Lung (tissue), 12 donors: ENCODE data around the gene ZNF185. TPM values are rescaled to one million over a fixed set of nuclear protein-coding genes. Genes with fewer than 3 reads are reported as not detected.

ENCODE experiments used
- ATAC-seq: fragments of 200-7000 bp; cut with Tn5 transposase; one replicate; pipeline ENCODE4 v1.9.1; 2020; ENCODE audit warnings: moderate number of reproducible peaks; ENCODE audit not compliant: insufficient read depth, low FRiP score
- DNase-seq, 3 donors: peaks; one replicate each; pipeline ENCODE4 v3.0.0-alpha.2; 2013 to 2017
- H3K27ac ChIP-seq, 2 donors: one replicate each; pipeline ENCODE4 v1.5.1; 2013; ENCODE audit warnings: mild to moderate bottlenecking in 2 of 2, moderate library complexity in 2 of 2, control low read depth in 1 of 2, inconsistent platforms in 1 of 2, low read depth in 1 of 2, low read length in 1 of 2
- H3K27me3 ChIP-seq, 3 donors: one replicate each; pipeline ENCODE4 v1.5.1; 2013; ENCODE audit warnings: low read length in 2 of 3; ENCODE audit not compliant: control insufficient read depth in 3 of 3, insufficient read depth in 3 of 3
- H3K36me3 ChIP-seq, 4 donors: one replicate each; pipeline ENCODE4 v1.5.1; 2013; ENCODE audit warnings: low read length in 4 of 4, mild to moderate bottlenecking in 1 of 4, moderate library complexity in 1 of 4; ENCODE audit not compliant: control insufficient read depth in 4 of 4, insufficient read depth in 4 of 4
- H3K4me1 ChIP-seq, 5 donors: one replicate each; pipeline ENCODE4 v1.5.1; 2013; ENCODE audit warnings: low read length in 5 of 5, mild to moderate bottlenecking in 2 of 5, moderate library complexity in 1 of 5; ENCODE audit not compliant: control insufficient read depth in 5 of 5, insufficient read depth in 5 of 5
- H3K4me3 ChIP-seq: one replicate; pipeline ENCODE4 v1.5.1; 2013; ENCODE audit warnings: mild to moderate bottlenecking, control low read depth, moderate library complexity
- H3K9ac ChIP-seq, 2 donors: one replicate each; pipeline ENCODE4 v1.5.1; 2013; ENCODE audit warnings: low read length in 2 of 2, control low read depth in 1 of 2; ENCODE audit not compliant: insufficient read depth in 1 of 2
- H3K9me3 ChIP-seq, 4 donors: one replicate each; pipeline ENCODE4 v1.5.1; 2013; ENCODE audit warnings: low read length in 3 of 4, mild to moderate bottlenecking in 1 of 4, moderate library complexity in 1 of 4; ENCODE audit not compliant: control insufficient read depth in 4 of 4, insufficient read depth in 3 of 4
- WGBS, 2 donors: extraction: QIAGEN DNeasy Blood & Tissue Kit; methylation state at CpG; one replicate each; pipeline ENCODE4 v1.1.7; 2013; 5-methylcytosine and 5-hydroxymethylcytosine counted together
- polyA plus RNA-seq, 2 donors: library from polyadenylated mRNA; stranded (reverse); fragments of 200-250 nt; gene quantifications; one replicate each; pipeline ENCODE4 v1.2.1, GENCODE V29; 2013
- total RNA-seq, 2 donors: library from RNA; depleted of rRNA in 1 of 2; stranded (reverse); fragments of >200 nt in 1 of 2; gene quantifications; one replicate each; pipeline ENCODE4 v1.2.1, GENCODE V29; 2014 to 2021
- TF ChIP-seq, protein P1 (sequence below): IDR thresholded peaks from 2 replicates; pipeline ENCODE4 v1.5.1; 2012; ENCODE audit warnings: mild to moderate bottlenecking; ENCODE audit errors: control extremely low read depth, extremely low read depth
- donor health status: control.
- donor health status: control.
- donor health status: Bipolar disorder and iron deficiency.
- donor health status: healthy.
- donor health status: DM: yes; HTN: yes; CAD: no.

ZNF185 gene
- total and polyA plus RNA-seq, 4 donors: 6.1 to 15.8 (median 10.7) TPM

DNA sequence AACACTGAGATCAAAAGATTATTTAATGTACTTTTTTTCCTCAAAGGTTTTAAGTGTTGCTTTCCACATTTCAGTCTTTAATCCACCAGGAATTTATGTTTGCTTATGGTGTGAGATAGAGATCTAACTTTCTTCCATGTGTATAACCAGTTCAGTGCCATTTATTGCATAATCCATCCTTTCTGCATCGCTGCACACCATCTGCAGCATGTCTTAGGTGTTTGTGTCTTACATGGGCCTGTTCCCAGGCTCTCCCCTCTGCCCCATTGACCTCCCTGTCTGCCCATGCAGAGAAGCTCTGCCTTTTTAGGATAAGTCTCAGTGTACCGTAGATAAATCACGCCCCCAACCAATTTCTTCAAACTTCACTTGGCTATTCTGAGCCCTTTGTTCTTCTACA, 36.8 kb upstream of the ZNF185 start:
- peaks cover 0 to 22% (median 4%) of the 10 kb centered on the region in 4 donors for H3K36me3 ChIP-seq
- DNase-seq (no peak), ATAC-seq (no peak)
- 73 to 81% methylated on average over 3 of the region's 3 CpGs for WGBS, 2 donors
- no peaks in the 10 kb centered on the region for H3K27me3 ChIP-seq
- no peak overlapping the region for H3K4me3 ChIP-seq
- H3K9ac ChIP-seq: no peak overlapping the region
- no peaks in the 10 kb centered on the region for H3K4me1 ChIP-seq
- peaks cover 0 to 11% (median 0%) of the 10 kb centered on the region in 4 donors for H3K9me3 ChIP-seq
- TF ChIP-seq, protein P1, sequence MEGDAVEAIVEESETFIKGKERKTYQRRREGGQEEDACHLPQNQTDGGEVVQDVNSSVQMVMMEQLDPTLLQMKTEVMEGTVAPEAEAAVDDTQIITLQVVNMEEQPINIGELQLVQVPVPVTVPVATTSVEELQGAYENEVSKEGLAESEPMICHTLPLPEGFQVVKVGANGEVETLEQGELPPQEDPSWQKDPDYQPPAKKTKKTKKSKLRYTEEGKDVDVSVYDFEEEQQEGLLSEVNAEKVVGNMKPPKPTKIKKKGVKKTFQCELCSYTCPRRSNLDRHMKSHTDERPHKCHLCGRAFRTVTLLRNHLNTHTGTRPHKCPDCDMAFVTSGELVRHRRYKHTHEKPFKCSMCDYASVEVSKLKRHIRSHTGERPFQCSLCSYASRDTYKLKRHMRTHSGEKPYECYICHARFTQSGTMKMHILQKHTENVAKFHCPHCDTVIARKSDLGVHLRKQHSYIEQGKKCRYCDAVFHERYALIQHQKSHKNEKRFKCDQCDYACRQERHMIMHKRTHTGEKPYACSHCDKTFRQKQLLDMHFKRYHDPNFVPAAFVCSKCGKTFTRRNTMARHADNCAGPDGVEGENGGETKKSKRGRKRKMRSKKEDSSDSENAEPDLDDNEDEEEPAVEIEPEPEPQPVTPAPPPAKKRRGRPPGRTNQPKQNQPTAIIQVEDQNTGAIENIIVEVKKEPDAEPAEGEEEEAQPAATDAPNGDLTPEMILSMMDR: no peak
- no peak overlapping the region for H3K27ac ChIP-seq

DNA sequence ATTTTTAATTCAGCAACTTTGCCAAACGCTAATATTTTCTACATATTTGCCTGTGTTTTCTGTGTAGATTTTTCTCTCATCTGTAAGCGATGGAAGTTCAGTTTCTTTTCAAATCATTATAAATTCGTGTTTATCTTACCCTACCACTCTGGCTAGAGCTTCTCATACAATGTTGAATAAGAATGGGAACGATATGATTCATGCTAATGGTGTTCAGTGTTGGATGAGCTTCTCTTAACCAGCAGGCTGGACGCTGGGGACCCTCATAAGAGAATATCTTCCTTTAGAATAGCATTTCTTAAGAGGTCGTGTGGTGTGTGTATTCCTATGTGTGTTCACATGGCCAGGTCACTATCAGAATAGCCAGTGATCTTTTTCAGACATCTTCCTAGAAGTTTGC, 36.0 kb upstream of the ZNF185 start:
- Histone ChIP-seq H3K9ac (no peak overlapping the region), H3K9me3 (peaks cover 0 to 11% (median 0%) of the 10 kb centered on the region in 4 donors), H3K27ac (no peak overlapping the region), H3K27me3 (no peaks in the 10 kb centered on the region), H3K36me3 (peaks cover 0 to 26% (median 5%) of the 10 kb centered on the region in 4 donors), H3K4me3 (no peak overlapping the region), H3K4me1 (no peaks in the 10 kb centered on the region)
- no peak for DNase-seq
- 73 to 88% methylated on average over 6 of the region's 6 CpGs for WGBS, 2 donors
- TF ChIP-seq, protein P1: no peak
- ATAC-seq: no peak

DNA sequence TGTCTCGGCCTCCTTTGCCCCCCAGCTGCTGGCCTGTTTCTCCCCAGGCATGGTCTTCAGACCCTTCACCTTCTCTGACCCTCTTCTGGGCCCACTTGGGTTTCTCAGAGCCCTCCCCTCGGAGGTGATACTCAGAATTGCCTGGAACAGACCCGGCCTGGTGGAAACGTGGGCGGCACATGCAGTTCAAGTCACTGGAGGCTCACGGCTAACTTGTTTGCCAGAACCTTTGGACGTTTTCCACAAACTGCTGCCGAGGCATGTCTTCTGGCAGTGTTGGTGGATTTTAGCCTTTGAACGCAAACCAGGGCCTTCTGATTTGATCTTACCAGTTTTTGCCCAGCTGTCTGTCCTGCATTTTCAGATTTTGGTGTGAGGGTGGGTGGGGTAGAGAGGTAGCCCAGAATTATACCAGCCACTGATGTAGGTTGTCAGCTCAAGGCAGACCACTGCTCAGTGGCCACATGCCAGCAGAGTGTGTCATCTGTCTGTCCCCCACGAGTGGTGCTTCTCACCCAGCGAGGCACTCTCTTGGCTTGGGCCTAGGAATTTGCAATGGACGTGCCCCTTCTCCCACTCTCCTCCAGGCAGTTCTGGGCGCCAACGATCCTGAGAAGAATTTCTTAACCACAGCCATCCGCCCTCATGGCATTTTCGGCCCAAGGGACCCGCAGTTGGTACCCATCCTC, 32.5 kb upstream of the ZNF185 start:
- TF ChIP-seq, protein P1: no peak
- Histone ChIP-seq H3K27me3 (no peaks in the 10 kb centered on the region), H3K4me1 (no peaks in the 10 kb centered on the region), H3K9ac (no peak overlapping the region), H3K27ac (no peak overlapping the region), H3K36me3 (peaks cover 0 to 36% (median 10%) of the 10 kb centered on the region in 4 donors), H3K4me3 (no peak overlapping the region), H3K9me3 (peaks cover 0 to 16% (median 0%) of the 10 kb centered on the region in 4 donors)
- 84 to 93% methylated on average over 17 of the region's 17 CpGs for WGBS, 2 donors
- DNase-seq: no peak
- no peak for ATAC-seq
